GM13976 (cell line): Measurements from ENCODE around the gene HOXB3.

Source experiments
- DNase-seq: peaks from one replicate; pipeline ENCODE4 v3.0.0; 2012; ENCODE audit warnings: low spot score
- in situ Hi-C: fragments of 300-500 bp; cut with MboI; formaldehyde crosslinking; loops from one replicate; pipeline ENCODE4 v1.12.0; 2022; ENCODE audit warnings: low sequenced_read_pairs, mixed read lengths, inconsistent platforms; ENCODE audit not compliant: unreplicated experiment
- TF ChIP-seq, protein P1 (sequence below): IDR thresholded peaks from 2 replicates; pipeline ENCODE4 v1.5.1; 2012; ENCODE audit warnings: borderline replicate concordance, mild to moderate bottlenecking; ENCODE audit not compliant: insufficient read depth; ENCODE audit errors: extremely low read depth, missing control alignments, control extremely low read depth

The HOXB3 gene

DNA sequence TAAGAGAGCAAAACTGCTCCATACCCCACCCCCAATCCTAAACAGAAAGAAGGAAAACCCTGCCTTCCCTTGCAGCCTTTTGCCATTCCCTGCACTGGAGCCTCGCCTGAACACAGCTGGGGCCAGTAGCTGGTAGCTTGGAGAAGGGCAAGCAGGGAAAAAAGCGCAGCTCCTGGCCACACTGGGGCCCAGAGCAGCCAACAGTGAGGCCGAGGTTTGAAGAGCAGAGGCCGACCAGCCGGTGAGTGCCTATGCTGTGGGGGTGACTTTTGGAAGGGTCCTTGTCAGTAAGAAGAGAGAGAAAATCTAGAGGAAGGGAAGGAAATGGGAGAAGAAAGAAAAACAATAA is 39.3 kb upstream of the HOXB3 start:
- no peak for DNase-seq
- TF ChIP-seq, protein P1, sequence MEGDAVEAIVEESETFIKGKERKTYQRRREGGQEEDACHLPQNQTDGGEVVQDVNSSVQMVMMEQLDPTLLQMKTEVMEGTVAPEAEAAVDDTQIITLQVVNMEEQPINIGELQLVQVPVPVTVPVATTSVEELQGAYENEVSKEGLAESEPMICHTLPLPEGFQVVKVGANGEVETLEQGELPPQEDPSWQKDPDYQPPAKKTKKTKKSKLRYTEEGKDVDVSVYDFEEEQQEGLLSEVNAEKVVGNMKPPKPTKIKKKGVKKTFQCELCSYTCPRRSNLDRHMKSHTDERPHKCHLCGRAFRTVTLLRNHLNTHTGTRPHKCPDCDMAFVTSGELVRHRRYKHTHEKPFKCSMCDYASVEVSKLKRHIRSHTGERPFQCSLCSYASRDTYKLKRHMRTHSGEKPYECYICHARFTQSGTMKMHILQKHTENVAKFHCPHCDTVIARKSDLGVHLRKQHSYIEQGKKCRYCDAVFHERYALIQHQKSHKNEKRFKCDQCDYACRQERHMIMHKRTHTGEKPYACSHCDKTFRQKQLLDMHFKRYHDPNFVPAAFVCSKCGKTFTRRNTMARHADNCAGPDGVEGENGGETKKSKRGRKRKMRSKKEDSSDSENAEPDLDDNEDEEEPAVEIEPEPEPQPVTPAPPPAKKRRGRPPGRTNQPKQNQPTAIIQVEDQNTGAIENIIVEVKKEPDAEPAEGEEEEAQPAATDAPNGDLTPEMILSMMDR = no peak
- in situ Hi-C loops = no loop called here

DNA sequence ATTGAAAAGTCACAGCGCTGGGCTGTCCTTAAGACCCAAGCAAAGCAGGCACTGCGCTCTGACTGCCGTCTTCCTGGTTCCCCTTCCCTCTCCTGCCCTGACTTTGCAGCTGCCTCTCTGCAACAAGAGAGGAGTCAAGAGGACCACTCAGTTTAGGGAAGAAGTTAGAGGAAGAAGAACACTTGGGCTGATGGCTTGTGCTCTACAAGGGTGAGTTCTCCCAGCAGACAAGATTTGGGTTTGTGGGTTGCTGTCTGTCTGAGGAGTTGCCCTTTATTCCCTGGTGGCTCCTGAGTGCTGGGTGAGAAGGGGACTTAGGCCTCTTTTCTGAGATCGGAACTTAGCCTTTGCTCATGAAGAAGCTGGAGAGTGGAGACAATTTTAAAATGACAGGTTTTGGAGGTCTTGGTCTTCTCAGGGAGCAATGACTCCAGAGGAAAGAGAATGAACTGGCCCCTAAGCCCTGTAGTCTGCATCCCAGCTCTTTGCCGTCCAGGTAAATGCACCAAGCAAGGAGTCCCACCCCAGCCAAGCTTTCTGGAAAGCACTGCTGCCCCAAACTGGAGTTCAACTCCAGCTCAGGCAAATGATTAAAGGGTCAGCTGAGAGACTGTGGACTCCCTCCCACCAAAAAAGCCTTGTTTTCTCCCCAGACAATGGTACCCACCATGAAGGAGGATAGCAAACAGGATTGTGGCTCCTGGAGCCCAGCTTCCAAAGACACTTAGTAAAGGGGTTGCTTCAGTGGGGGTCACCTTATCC is 38.8 kb upstream of the HOXB3 start:
- in situ Hi-C loops = no loop called here
- no peak for DNase-seq

DNA sequence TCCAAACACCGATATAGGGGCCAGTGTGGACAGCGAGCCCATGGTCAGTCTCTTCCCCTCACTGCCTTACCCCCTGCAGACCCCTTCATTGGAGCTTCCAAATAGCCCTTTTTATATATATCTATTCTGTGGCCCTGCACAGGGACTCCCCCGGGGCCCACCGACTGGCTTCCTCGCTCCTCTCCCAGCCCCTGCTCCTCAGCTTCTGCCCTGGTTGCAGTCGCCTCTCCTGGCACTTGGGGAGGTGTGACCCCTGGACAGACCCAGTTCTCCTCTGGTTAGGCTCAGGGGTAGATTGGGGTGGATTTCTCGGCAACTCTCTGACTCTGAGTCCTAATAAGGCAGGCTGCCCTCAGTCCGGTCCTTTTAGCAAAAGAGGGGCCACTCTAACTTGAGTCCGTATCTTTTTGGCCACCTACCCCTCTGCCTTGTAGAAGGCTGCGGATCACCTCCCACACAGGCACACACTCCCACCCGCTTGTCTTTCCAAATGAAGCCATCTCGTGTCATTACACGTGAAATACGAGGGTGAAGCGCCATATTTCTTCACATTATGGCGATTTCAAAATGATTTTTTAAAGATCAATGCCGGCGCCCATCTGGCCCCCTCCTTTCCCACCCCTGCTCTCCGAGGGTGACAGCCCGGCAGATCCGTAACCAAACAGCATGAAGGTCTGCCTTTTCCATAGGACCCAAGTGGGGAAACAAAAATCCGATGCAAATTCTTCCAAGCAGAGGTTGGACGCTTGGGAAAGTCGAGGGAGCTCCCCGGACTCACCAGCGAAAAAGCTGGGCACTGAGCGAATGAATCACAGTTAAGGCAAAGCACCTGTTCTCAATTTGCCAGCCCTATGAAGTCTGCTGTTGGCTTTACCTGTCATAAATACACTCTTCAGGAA is 37.8 kb upstream of the HOXB3 start:
- in situ Hi-C loops = no loop called here
- TF ChIP-seq, protein P1 = no peak
- DNase-seq = no peak

More for the DNA sequence above, 38.8 kb upstream of the HOXB3 start:
- TF ChIP-seq, protein P1 = no peak

DNA sequence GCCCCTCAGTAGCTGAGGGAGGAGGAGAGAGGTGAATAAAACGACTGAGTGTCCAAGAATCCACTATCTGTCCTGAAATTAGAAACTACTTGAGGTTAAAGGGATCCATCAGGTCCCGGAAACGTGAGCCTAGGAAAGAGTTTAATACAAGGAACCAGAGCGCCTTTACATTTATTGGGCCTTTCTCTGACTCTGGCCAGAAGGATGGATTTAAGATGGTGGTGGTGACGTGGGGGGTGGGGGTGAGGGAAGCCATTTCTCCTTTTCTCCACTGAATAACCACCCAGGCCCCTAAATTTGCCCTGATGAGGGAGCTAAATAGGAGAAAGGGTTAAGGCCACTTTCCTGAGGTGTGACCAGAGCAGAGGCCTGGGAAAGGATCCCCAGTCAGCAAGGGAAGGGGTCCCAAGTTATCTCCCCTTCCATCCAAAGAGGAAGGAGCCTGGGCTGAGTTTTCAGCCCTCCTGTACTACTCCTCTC is 37.1 kb upstream of the HOXB3 start:
- TF ChIP-seq, protein P1 = no peak
- no peak for DNase-seq
- in situ Hi-C loops = no loop called here

DNA sequence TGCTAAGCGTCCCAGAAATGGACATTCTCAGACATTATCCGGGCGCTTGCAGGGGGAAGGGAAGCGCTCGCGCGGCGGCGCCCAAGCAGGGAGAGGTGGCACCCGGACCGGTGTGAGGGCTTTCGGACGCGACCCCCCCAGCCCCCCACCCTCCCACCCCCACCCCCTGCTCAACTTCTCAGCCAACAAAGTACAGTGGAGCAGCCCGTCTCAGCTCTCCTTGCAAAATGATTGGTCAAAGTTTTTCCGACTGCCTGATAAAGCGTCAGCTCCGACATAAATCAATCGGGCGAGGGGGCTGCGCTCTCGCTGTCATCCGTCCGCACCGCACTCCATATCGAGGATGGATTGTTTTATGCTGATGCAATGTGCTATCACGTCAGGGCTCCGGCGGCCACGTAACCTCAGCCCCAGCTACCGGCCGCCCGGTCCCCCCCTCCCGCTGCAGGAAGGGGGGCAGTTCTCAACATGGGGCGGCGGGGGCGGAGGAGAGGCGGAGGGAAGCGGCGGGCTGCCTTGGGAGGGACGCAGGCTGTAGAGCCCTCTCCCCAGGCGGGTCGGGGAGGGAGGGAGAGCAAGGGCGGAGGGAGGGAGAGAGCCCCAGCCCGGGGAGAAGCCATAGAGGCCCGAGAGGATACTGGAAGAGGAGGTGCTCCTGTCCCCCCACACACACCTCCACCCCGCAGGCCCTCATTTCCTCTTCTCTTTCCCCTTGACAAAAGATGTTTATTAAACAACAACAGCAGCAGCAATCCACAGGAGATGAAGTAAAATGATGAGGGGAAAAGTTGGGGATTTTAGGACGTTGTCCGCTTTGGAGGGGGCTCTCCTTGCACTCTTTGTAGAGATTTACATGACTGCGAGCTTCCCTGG is 36.4 kb upstream of the HOXB3 start, which contains the start of gene HOXB9:
TSS of gene HOXB9 (minus strand) at position 114 of the 873 bp plus-strand sequence. CDS start at position 25, 89 bp downstream.
- TF ChIP-seq, protein P1 = no peak
- DNase-seq = peak; percentile 64
- in situ Hi-C loops = no loop called here
